Measurements from ENCODE around the gene EEF1AKMT3.

EEF1AKMT3 gene

DNA sequence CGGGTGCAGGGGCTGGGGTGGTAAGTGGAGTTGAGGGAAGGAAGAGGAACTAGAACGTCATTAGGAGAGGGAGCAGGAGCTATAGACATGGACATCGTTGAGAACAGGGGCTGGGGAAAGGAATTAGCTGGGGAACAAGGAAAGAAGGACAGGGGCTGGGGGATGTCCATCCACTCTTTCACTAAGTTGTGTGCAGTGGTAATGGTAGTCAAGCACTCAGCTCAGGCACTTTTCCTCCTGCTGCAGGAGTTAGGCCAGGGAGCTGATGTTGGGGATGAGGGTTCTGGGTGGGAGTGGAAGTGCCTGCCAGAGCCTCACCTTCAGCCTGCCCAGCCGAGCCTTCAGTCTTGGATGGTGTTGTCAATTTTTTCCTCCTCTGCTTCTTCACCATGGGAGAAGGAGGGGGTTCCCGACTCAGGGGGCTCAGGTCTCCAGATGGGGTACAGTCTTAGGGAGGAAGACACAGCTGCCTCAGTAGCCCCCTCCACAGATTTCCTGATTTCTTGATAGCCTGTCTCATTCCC, 43.0 kb upstream of the EEF1AKMT3 start:
- Histone ChIP-seq H3K4me3 (replicated peaks; ENCODE audit: low read depth, low read length) (no peak overlapping the region), H3K27me3 (replicated peaks; ENCODE audit: control insufficient read depth, insufficient read depth, low read length) (no peaks in the 10 kb centered on the region), H3K36me3 (ENCODE audit: control insufficient read depth, insufficient read depth, low read length) (peaks cover 38% of the 10 kb centered on the region)
- DNase-seq (ENCODE audit: extremely low read depth, insufficient read length): no peak
- TF ChIP-seq, protein P1, sequence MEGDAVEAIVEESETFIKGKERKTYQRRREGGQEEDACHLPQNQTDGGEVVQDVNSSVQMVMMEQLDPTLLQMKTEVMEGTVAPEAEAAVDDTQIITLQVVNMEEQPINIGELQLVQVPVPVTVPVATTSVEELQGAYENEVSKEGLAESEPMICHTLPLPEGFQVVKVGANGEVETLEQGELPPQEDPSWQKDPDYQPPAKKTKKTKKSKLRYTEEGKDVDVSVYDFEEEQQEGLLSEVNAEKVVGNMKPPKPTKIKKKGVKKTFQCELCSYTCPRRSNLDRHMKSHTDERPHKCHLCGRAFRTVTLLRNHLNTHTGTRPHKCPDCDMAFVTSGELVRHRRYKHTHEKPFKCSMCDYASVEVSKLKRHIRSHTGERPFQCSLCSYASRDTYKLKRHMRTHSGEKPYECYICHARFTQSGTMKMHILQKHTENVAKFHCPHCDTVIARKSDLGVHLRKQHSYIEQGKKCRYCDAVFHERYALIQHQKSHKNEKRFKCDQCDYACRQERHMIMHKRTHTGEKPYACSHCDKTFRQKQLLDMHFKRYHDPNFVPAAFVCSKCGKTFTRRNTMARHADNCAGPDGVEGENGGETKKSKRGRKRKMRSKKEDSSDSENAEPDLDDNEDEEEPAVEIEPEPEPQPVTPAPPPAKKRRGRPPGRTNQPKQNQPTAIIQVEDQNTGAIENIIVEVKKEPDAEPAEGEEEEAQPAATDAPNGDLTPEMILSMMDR (IDR thresholded peaks at IDR 0.05; ENCODE audit: insufficient read depth, low read length, poor library complexity, severe bottlenecking): no peak

DNA sequence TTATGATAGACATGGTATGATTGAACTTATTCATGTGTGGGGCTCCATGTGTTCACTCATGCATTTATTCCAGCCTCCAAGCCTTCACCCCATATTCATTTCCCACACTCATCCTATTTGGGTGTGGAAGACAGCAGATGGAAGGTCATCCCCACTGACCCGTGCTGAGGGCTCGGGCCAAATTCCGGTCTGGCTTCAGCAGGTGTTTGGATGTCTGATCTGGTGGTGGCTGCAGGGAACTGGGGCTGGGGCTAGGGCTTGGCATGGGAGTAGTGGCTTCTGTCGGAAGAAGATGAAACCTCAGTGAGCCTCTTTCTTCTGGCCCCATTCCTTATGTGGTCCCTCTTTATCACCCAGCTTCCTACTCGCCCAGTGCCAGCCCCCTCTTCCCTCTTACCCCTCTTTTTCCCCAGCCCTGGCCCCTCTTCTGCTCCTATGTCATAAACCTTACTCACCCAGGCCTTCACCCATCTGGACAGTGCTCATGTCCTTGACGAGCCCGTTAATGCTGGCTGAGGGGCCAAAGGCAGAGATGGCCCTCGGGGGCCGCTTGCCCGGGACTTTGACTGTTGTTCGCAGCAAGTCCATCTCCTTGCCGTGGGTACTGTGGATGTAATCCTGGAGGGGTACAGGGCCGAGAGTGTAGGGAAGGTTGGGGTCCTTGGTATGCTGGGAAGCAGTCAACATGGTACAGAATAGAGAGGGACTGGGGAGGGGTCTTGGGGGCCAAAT, 41.9 kb upstream of the EEF1AKMT3 start:
- Histone ChIP-seq H3K27me3 (replicated peaks; ENCODE audit: control insufficient read depth, insufficient read depth, low read length) (no peaks in the 10 kb centered on the region), H3K4me3 (replicated peaks; ENCODE audit: low read depth, low read length) (no peak overlapping the region), H3K36me3 (ENCODE audit: control insufficient read depth, insufficient read depth, low read length) (peaks cover 38% of the 10 kb centered on the region)
- TF ChIP-seq, protein P1 (IDR thresholded peaks at IDR 0.05; ENCODE audit: insufficient read depth, low read length, poor library complexity, severe bottlenecking): no peak
- no peak for DNase-seq (ENCODE audit: extremely low read depth, insufficient read length)

DNA sequence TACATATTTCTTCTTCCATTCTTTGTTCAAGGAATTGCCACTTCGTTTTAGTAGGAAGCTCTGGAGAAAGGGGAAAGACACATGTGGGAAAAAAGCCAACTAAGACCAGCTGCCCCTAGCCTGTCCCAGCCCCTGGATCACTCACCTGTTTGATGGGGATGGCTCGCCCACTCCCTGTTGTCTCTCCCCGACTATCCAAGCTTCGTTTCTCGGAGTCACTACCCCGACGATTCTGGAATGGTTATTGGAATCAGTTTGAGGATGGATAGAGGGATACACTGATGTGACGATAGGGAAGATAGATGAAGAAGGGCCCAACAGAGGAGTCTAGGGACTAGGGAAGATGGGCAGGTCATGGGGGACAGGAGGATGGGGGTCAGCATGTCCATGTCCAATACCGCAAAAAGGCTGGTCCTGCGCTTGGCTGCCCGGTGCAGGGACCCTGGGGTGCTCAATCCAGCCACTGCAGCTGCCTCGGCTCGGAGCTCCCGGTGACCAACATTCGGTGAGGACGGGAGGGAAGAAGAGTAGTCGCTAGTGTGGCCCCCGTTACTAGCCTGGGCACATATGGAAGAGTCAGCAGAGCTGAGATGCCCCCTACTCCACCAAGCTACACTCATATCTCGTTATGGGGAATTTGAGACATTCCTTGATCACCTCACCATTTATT, 40.9 kb upstream of the EEF1AKMT3 start:
- peaks cover 34% of the 10 kb centered on the region for H3K36me3 ChIP-seq (ENCODE audit: control insufficient read depth, insufficient read depth, low read length)
- H3K4me3 ChIP-seq (replicated peaks; ENCODE audit: low read depth, low read length): no peak overlapping the region
- no peak for DNase-seq (ENCODE audit: extremely low read depth, insufficient read length)
- TF ChIP-seq, protein P1 (IDR thresholded peaks at IDR 0.05; ENCODE audit: insufficient read depth, low read length, poor library complexity, severe bottlenecking): no peak
- no peaks in the 10 kb centered on the region for H3K27me3 ChIP-seq (replicated peaks; ENCODE audit: control insufficient read depth, insufficient read depth, low read length)

DNA sequence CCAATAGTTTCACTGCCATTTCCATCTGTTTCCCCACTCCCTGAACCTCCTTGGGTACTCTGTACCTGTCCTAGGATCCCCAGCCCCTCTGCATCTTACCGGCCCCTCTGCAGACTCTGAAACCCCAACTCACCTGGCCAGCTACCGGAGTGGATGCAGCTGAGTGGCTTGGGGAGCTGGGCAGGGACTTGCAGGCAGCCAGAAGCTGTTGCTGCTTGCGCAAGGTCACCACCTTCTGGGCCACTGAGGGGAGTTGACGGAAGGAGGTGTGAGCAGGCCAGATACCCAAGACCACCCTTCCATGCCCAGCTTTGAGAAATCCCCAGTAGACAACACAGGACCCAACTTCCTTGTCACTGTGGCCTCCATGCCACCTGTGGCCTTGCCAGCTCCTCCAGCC, 40.1 kb upstream of the EEF1AKMT3 start:
- peaks cover 30% of the 10 kb centered on the region for H3K36me3 ChIP-seq (ENCODE audit: control insufficient read depth, insufficient read depth, low read length)
- no peaks in the 10 kb centered on the region for H3K27me3 ChIP-seq (replicated peaks; ENCODE audit: control insufficient read depth, insufficient read depth, low read length)
- TF ChIP-seq, protein P1 (IDR thresholded peaks at IDR 0.05; ENCODE audit: insufficient read depth, low read length, poor library complexity, severe bottlenecking): no peak
- no peak for DNase-seq (ENCODE audit: extremely low read depth, insufficient read length)
- H3K4me3 ChIP-seq (replicated peaks; ENCODE audit: low read depth, low read length): no peak overlapping the region

DNA sequence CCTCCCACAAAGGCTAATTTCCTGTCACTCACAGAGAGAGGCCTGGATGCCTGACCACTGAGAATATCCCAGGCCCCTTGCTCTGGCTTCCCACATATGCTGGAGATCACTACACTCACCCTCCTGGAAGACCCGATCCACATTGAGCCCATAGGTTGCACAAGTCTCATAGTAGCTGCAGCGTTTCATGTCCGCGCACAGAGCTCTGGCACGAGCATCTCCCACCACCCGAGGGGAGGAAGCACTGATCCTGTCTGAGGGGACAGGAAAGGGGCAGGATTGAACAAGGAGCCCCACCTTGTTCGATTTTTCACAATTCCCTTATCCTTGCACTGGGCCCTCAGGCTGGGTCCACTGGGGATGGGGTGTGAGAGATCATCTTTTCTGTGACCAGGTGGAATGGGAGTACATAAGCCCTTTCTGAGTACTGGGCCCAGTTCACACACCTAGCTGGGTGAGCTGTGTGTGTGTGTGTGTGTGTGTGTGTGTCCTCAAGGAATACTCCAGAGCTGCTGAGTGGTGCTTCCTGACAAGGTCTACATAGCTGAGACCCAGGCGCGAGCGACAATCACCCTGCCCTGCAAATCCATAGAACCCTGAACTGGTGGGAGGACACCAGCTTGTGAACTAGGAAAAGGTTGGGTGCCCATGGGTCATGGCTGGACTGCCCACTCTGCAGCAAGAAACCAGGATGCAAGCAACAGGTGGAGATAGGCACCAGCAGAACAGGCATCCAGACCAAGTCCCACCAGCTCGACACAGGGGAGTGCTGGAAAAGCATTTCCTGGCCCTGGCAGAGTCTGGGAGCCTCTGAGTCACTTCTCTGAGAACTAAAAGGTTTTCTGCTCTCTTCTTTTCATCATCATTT, 39.5 kb upstream of the EEF1AKMT3 start:
- no peaks in the 10 kb centered on the region for H3K27me3 ChIP-seq (replicated peaks; ENCODE audit: control insufficient read depth, insufficient read depth, low read length)

More for the DNA sequence above, 39.5 kb upstream of the EEF1AKMT3 start:
- H3K36me3 ChIP-seq (ENCODE audit: control insufficient read depth, insufficient read depth, low read length): peaks cover 24% of the 10 kb centered on the region
- H3K4me3 ChIP-seq (replicated peaks; ENCODE audit: low read depth, low read length): no peak overlapping the region
- TF ChIP-seq, protein P1 (IDR thresholded peaks at IDR 0.05; ENCODE audit: insufficient read depth, low read length, poor library complexity, severe bottlenecking): no peak
- no peak for DNase-seq (ENCODE audit: extremely low read depth, insufficient read length)
